ENCODE results near the gene CDH23.

CDH23 gene

GRCh38 chr10:71632200-71632820 lies 235.6 kb downstream of the CDH23 start:
- TF ChIP-seq, protein P1, sequence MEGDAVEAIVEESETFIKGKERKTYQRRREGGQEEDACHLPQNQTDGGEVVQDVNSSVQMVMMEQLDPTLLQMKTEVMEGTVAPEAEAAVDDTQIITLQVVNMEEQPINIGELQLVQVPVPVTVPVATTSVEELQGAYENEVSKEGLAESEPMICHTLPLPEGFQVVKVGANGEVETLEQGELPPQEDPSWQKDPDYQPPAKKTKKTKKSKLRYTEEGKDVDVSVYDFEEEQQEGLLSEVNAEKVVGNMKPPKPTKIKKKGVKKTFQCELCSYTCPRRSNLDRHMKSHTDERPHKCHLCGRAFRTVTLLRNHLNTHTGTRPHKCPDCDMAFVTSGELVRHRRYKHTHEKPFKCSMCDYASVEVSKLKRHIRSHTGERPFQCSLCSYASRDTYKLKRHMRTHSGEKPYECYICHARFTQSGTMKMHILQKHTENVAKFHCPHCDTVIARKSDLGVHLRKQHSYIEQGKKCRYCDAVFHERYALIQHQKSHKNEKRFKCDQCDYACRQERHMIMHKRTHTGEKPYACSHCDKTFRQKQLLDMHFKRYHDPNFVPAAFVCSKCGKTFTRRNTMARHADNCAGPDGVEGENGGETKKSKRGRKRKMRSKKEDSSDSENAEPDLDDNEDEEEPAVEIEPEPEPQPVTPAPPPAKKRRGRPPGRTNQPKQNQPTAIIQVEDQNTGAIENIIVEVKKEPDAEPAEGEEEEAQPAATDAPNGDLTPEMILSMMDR (IDR thresholded peaks at IDR 0.05): no peak

GRCh38 chr10:71632896-71633600 lies 236.3 kb downstream of the CDH23 start:
- TF ChIP-seq, protein P1 (IDR thresholded peaks at IDR 0.05): no peak

- TF ChIP-seq, protein P1 (IDR thresholded peaks at IDR 0.05): no peak
Observed at GRCh38 chr10:71633920-71634319, 237.2 kb downstream of the CDH23 start.

- TF ChIP-seq, protein P1 (IDR thresholded peaks at IDR 0.05): no peak
Observed at GRCh38 chr10:71634531-71635164, 237.9 kb downstream of the CDH23 start.

GRCh38 chr10:71635251-71635866 lies 238.6 kb downstream of the CDH23 start:
- TF ChIP-seq, protein P1 (IDR thresholded peaks at IDR 0.05): no peak

DNA sequence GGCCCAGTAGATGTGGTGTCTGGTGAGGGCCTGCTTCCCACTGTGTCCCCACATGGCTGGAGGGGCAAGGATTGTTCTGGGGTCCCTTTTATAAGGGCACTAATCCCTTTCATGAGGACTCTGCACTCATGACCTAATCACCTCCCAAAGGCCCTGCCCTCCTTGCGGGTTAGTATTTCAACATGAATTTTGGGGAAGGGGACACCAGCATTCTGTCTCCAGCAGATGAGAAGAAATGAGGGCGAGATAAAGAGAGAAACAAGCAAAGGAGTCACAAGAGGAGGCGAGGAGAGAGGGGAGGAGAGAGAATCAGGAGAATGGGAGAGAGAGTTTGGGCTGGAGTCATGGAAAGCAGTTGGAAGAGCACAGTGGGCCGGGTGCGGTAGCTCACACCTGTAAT lies 239.1 kb downstream of the CDH23 start:
- TF ChIP-seq, protein P1 (IDR thresholded peaks at IDR 0.05): no peak

DNA sequence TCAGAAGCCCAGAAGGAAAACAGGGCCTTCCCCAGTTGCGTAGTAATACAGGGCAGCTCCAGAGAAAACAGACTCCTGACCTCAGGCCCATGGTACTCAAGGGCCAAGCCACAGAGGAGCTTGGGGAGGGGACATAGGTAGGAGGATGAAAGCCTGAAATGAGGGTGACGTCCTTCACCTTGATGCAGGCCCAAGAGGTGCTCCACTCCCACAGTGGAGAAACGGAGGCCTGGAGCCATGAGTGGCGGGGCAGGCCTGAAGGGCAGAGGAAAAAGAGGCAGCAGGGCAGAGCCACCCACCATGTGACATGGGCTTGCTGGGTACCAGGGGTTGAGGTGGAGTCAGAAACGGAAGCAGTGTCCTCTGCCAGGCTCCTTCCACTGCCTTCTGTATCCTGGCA lies 239.9 kb downstream of the CDH23 start:
- TF ChIP-seq, protein P1 (IDR thresholded peaks at IDR 0.05): no peak

Data from LNCAP (cell line).